ENCODE data around the gene CELF4. TPM values are rescaled to one million over a fixed set of nuclear protein-coding genes. Genes with fewer than 3 reads are reported as not detected.

The CELF4 gene
- total and polyA plus RNA-seq, 2 donors (not counting 3 experiments of a cell fraction or from before 2014, with no cell fraction given), result not detected

DNA sequence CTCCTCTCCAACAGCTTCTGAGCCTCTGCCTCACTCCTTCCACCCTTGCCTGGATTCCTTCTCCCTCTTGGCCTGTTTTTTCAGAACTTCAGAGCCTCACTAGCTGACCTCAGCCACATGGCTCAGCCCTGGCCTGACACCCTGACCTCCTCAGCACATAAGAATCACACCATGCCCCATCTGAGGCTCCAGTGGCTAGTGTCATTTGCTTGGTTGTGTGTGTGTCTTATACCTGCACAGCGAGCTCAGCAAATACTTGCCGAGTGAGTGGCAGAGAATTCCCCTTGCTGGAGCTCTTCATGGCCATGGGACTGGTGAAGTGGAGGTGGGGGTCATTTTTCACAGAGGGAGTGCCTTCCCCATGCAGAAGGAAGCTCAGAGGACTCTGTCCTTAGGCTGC, 70.2 kb downstream of the CELF4 start:
- ChIA-PET POLR2A (no interaction called here), CTCF (no interaction called here)
- no peaks in the 10 kb centered on the region for H3K9me1 ChIP-seq (replicated peaks; ENCODE audit: control insufficient read depth, extremely low read depth, insufficient read depth, low read length)
- dilution Hi-C loops (cut with MboI; ENCODE audit: extremely low pct_ligation_motif_present, low sequenced_read_pairs) (no loop called here), intact Hi-C loops (cut with micrococcal nuclease) (no loop called here)
- DNase-seq (ENCODE audit: low read depth, low spot score), result no peak
- H4K20me1 ChIP-seq (replicated peaks; ENCODE audit: control insufficient read depth, extremely low read depth, insufficient read depth, low read length), result no peaks in the 10 kb centered on the region
- no peaks in the 10 kb centered on the region for H3K36me3 ChIP-seq (ENCODE audit: control insufficient read depth in 2 of 2, extremely low read depth in 1 of 2, insufficient read depth in 2 of 2, low read length in 2 of 2)
- H3K4me1 ChIP-seq (ENCODE audit: control insufficient read depth, extremely low read depth, insufficient read depth, low read length), result no peaks in the 10 kb centered on the region
- H3K4me2 ChIP-seq (ENCODE audit: insufficient read depth, low read length), result no peak overlapping the region
- H3K9me3 ChIP-seq (replicated peaks; ENCODE audit: control insufficient read depth, insufficient read depth, low read length), result no peaks in the 10 kb centered on the region
- H2AFZ ChIP-seq (ENCODE audit: low read depth, low read length), result no peak overlapping the region
- no peak overlapping the region for H3K9ac ChIP-seq (replicated peaks; ENCODE audit: extremely low read depth, insufficient read depth, low read length)
- no peak overlapping the region for H3K27ac ChIP-seq (ENCODE audit: insufficient read depth, low read depth, low read length)
- no peak overlapping the region for H3K4me3 ChIP-seq (replicated peaks in 1 of 3; ENCODE audit: insufficient read depth in 1 of 3, low read depth in 1 of 3, low read length in 3 of 3)
- no peak for FAIRE-seq
- no TSS peak for BruUV-seq (replicated peaks)
- H3K79me2 ChIP-seq (ENCODE audit: control insufficient read depth, insufficient read depth, low read length), result no peaks in the 10 kb centered on the region
- no peaks in the 10 kb centered on the region for H3K27me3 ChIP-seq (ENCODE audit: control insufficient read depth in 2 of 2, insufficient read depth in 2 of 2, low read length in 2 of 2)
- TF ChIP-seq FOS (IDR thresholded peaks at IDR 0.05; ENCODE audit: borderline replicate concordance, insufficient read depth, low read length) (no peak), MYC (IDR thresholded peaks at IDR 0.05; ENCODE audit: low read depth, low read length) (no peak), EZH2 (IDR thresholded peaks at IDR 0.05; ENCODE audit: borderline replicate concordance, low read depth, low read length, severe bottlenecking) (no peak), POLR2A (IDR thresholded peaks at IDR 0.05; ENCODE audit: low read depth, low read length) (no peak), JUN (IDR thresholded peaks at IDR 0.05; ENCODE audit: borderline replicate concordance, insufficient read depth, insufficient read length, low read depth) (no peak), POLR2AphosphoS5 (IDR thresholded peaks at IDR 0.05; ENCODE audit: insufficient read depth, low read depth, low read length) (no peak), GATA2 (IDR thresholded peaks at IDR 0.05; ENCODE audit: insufficient read depth, insufficient read length, low read depth, low read length) (no peak)
- TF ChIP-seq, protein P1, sequence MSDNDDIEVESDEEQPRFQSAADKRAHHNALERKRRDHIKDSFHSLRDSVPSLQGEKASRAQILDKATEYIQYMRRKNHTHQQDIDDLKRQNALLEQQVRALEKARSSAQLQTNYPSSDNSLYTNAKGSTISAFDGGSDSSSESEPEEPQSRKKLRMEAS (IDR thresholded peaks at IDR 0.05; ENCODE audit: insufficient read depth, insufficient read length), result no peak
- TF ChIP-seq, protein P2, sequence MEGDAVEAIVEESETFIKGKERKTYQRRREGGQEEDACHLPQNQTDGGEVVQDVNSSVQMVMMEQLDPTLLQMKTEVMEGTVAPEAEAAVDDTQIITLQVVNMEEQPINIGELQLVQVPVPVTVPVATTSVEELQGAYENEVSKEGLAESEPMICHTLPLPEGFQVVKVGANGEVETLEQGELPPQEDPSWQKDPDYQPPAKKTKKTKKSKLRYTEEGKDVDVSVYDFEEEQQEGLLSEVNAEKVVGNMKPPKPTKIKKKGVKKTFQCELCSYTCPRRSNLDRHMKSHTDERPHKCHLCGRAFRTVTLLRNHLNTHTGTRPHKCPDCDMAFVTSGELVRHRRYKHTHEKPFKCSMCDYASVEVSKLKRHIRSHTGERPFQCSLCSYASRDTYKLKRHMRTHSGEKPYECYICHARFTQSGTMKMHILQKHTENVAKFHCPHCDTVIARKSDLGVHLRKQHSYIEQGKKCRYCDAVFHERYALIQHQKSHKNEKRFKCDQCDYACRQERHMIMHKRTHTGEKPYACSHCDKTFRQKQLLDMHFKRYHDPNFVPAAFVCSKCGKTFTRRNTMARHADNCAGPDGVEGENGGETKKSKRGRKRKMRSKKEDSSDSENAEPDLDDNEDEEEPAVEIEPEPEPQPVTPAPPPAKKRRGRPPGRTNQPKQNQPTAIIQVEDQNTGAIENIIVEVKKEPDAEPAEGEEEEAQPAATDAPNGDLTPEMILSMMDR (IDR thresholded peaks at IDR 0.05; ENCODE audit: extremely low read depth in 1 of 2, insufficient read depth in 1 of 2, low read depth in 1 of 2, low read length in 2 of 2), result no peak
